HCT116 (cell line): ENCODE data around the gene SYNJ2. TPM values are rescaled to one million over a fixed set of nuclear protein-coding genes. Genes with fewer than 3 reads are reported as not detected.

Source experiments
- ATAC-seq: fragments of 200-7000 bp; cut with Tn5 transposase; 2 replicates; pipeline ENCODE4 v1.9.1; 2020; ENCODE audit warnings: mild to moderate bottlenecking, moderate library complexity
- BruUV-seq: library from RNA; stranded (reverse); fragments of 400-500 nt; replicated peaks from 2 replicates; lab custom pipeline; 2021; lab: Mats Ljungman, UMichigan
- CTCF ChIA-PET: fragments of 300-600 bp; sonication (Branson Sonifier 250); formaldehyde crosslinking; loops from one replicate; lab custom pipeline; 2021; ENCODE audit warnings: antibody characterized with exemption; lab: Charles Lee
- POLR2A ChIA-PET: fragments of 300-600, 350-600 bp; sonication (Branson Sonifier 250); formaldehyde crosslinking; loops from one replicate; lab custom pipeline; 2021; ENCODE audit warnings: antibody characterized with exemption; lab: Charles Lee
- RAD21 ChIA-PET, 2 experiments: fragments of 300-600 bp; sonication (Branson Sonifier 250); formaldehyde crosslinking; loops; one replicate each; lab custom pipeline; 2023; ENCODE audit warnings: low total read pairs in 2 of 2; ENCODE audit not compliant: uncharacterized antibody in 2 of 2, unreplicated experiment in 2 of 2, low non-redundant PET in 1 of 2; lab: Charles Lee
- DNase-seq: peaks from one replicate; pipeline ENCODE4 v3.0.0-alpha.2; 2010; ENCODE audit warnings: low read depth, low spot score
- H2AFZ ChIP-seq: fragments of 200-600 bp; shearing (Covaris generic), sonication (generic); 2 replicates; pipeline ENCODE4 v1.6.1; 2017; ENCODE audit warnings: low read depth, mixed run types, mixed read lengths, antibody characterized with exemption, low read length; ENCODE audit not compliant: poor library complexity, severe bottlenecking
- H3K27ac ChIP-seq: 2 replicates; pipeline ENCODE4 v1.5.1; 2012; ENCODE audit warnings: low read depth, low read length
- H3K27me3 ChIP-seq: fragments of 200-600 bp; sonication (generic); 2 replicates; pipeline ENCODE4 v1.6.1; 2016; ENCODE audit warnings: mixed run types, low read length, mixed read lengths; ENCODE audit not compliant: insufficient read depth
- H3K36me3 ChIP-seq, 2 experiments: fragments of 200-500 bp in 1 of 2; fragments of 200-600 bp in 1 of 2; sonication (Bioruptor generic) in 1 of 2; sonication (generic) in 1 of 2; 2 replicates each; pipeline versions ENCODE4 v1.5.1 to v1.6.1; 2014 to 2016; ENCODE audit warnings: low read length in 2 of 2, inconsistent platforms in 1 of 2, mixed read lengths in 1 of 2, mixed run types in 1 of 2; ENCODE audit not compliant: insufficient read depth in 2 of 2, control insufficient read depth in 1 of 2
- H3K4me1 ChIP-seq, 2 experiments: fragments of 200-600 bp in 1 of 2; sonication (generic) in 1 of 2; 2 replicates each; pipeline versions ENCODE4 v1.5.1 to v1.6.1; 2012 to 2017; ENCODE audit warnings: low read length in 2 of 2, inconsistent platforms in 1 of 2, mild to moderate bottlenecking in 1 of 2, mixed read lengths in 1 of 2, mixed run types in 1 of 2, moderate library complexity in 1 of 2; ENCODE audit not compliant: insufficient read depth in 2 of 2, control insufficient read depth in 1 of 2
- H3K4me2 ChIP-seq: fragments of 200-600 bp; sonication (generic); 2 replicates; pipeline ENCODE4 v1.6.1; 2017; ENCODE audit warnings: mixed run types, low read length, mixed read lengths
- H3K4me3 ChIP-seq, 2 experiments: fragments of 200-600 bp in 1 of 2; sonication (generic) in 1 of 2; replicated peaks in 1 of 2; 2 replicates each; pipeline ENCODE4 v1.5.1; 2011 to 2016; ENCODE audit warnings: low read length in 2 of 2, control low read depth in 1 of 2, low read depth in 1 of 2, mild to moderate bottlenecking in 1 of 2, mixed read lengths in 1 of 2, mixed run types in 1 of 2
- H3K79me2 ChIP-seq: fragments of 200-600 bp; sonication (generic); 2 replicates; pipeline ENCODE4 v1.6.1; 2017; ENCODE audit warnings: mild to moderate bottlenecking, mixed run types, low read length, moderate library complexity, mixed read lengths; ENCODE audit not compliant: insufficient read depth
- H3K9ac ChIP-seq: fragments of 200-600 bp; sonication (generic); 2 replicates; pipeline ENCODE4 v1.6.1; 2016; ENCODE audit warnings: low read length, mixed read lengths
- H3K9me2 ChIP-seq: fragments of 200-600 bp; sonication (generic), shearing (Covaris generic); 2 replicates; pipeline ENCODE4 v1.6.1; 2017; ENCODE audit warnings: mixed run types, mild to moderate bottlenecking, moderate library complexity; ENCODE audit not compliant: insufficient read depth
- H3K9me3 ChIP-seq, 2 experiments: fragments of 200-500 bp in 1 of 2; fragments of 200-600 bp in 1 of 2; sonication (Bioruptor generic) in 1 of 2; sonication (generic) in 1 of 2; 2 replicates each; pipeline ENCODE4 v1.6.1; 2014 to 2017; ENCODE audit warnings: low read length in 2 of 2, mixed read lengths in 2 of 2, inconsistent platforms in 1 of 2, low read depth in 1 of 2, mild to moderate bottlenecking in 1 of 2, mixed run types in 1 of 2, moderate library complexity in 1 of 2; ENCODE audit not compliant: control insufficient read depth in 1 of 2, insufficient read depth in 1 of 2
- H4K20me1 ChIP-seq: fragments of 200-600 bp; sonication (generic), shearing (Covaris generic); 2 replicates; pipeline ENCODE4 v1.6.1; 2017; ENCODE audit warnings: mixed run types, mild to moderate bottlenecking, moderate library complexity; ENCODE audit not compliant: insufficient read depth
- ELF1 ChIP-seq: IDR thresholded peaks from 2 replicates; pipeline ENCODE4 v1.6.1; 2012; ENCODE audit warnings: low read depth, borderline replicate concordance
- EZH2 ChIP-seq: fragments of 200-600 bp; sonication (generic); IDR thresholded peaks from 2 replicates; pipeline ENCODE4 v1.6.1; 2017; ENCODE audit warnings: antibody characterized with exemption, mixed run types
- RAD21 ChIP-seq: IDR thresholded peaks from 2 replicates; pipeline ENCODE4 v1.6.1; 2012; ENCODE audit warnings: low read depth, mild to moderate bottlenecking
- YY1 ChIP-seq: IDR thresholded peaks from 2 replicates; pipeline ENCODE4 v1.6.1; 2011; ENCODE audit warnings: low read length, low read depth, moderate library complexity, mild to moderate bottlenecking; ENCODE audit not compliant: insufficient replicate concordance; ENCODE audit errors: extremely low read depth
- intact Hi-C: fragments of 100-400 bp; cut with micrococcal nuclease; formaldehyde crosslinking; loops from 2 replicates; pipeline ENCODE4 v1.10.0; 2022
- total RNA-seq: library from RNA; stranded (reverse); gene quantifications from one replicate; pipeline ENCODE4 v1.2.1, GENCODE V29; 2021; ENCODE audit not compliant: unreplicated experiment
- TF ChIP-seq, protein P1 (sequence below), 3 experiments: fragments of 200-600 bp in 1 of 3; sonication (generic) in 1 of 3; IDR thresholded peaks in 2 of 3; conservative IDR thresholded peaks in 1 of 3; 2 replicates each; pipeline ENCODE4 v1.5.1; 2012 to 2017; ENCODE audit warnings: low read depth in 2 of 3, low read length in 2 of 3, antibody characterized with exemption in 1 of 3, borderline replicate concordance in 1 of 3, control low read depth in 1 of 3, mild to moderate bottlenecking in 1 of 3, mixed read lengths in 1 of 3, mixed run types in 1 of 3, moderate library complexity in 1 of 3; ENCODE audit not compliant: insufficient read depth in 1 of 3

SYNJ2 gene
- total RNA-seq, 1 experiment from 2014 or later, result 23.9 TPM

DNA sequence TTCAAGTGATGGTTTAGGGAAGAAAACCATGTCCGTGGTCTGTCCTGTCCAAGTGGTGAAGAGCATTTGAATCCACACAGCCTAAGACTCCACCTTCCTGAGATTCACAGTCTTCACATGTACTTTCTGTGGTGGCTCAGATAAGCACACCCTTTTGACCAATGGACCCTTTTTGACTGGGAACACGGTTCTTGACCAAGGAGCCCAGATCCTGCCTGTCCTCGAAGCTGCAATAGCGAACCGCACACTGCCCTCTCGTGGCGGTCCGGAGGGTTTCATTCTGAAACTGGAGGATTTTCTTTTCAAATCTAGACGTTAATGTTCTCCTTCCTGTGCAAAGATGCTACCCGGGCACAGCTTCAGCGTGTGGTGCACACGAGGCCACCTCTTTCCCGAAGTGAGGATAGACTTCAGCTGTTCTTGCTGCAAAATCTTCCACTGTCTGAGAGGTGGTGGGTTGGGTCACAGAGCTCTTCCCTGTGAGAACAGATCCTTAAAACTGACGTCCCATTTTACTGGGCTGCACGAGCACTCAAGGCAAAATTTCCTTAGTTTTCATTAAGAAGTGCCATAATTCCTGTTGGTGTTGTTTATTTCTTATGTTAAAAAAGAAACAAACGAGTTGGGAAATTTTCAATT is 90.5 kb downstream of the SYNJ2 start:
- H3K27ac ChIP-seq, result no peak overlapping the region
- H3K27me3 ChIP-seq, result no peaks in the 10 kb centered on the region
- H3K9me3 ChIP-seq, result no peaks in the 10 kb centered on the region
- ChIA-PET CTCF (interaction anchor here (1.0 to 3.1 kb wide), 11 partner anchors 9 to 406 kb away, joined by 3 to 18 read pairs (median 4); no protein-coding TSS in a partner anchor), POLR2A (interaction anchor here (0.7 kb wide), 3 partner anchors 11 to 79 kb away, joined by 3 to 5 read pairs (median 3); no protein-coding TSS in a partner anchor), RAD21 (interaction anchor here (0.6 to 0.9 kb wide), 2 partner anchors 29 to 89 kb away, joined by 3 read pairs; no protein-coding TSS in a partner anchor)
- no peak for TF ChIP-seq EZH2
- TF ChIP-seq RAD21, result peak; percentile 98
- peak; percentile 30 for TF ChIP-seq YY1
- TF ChIP-seq, protein P1, sequence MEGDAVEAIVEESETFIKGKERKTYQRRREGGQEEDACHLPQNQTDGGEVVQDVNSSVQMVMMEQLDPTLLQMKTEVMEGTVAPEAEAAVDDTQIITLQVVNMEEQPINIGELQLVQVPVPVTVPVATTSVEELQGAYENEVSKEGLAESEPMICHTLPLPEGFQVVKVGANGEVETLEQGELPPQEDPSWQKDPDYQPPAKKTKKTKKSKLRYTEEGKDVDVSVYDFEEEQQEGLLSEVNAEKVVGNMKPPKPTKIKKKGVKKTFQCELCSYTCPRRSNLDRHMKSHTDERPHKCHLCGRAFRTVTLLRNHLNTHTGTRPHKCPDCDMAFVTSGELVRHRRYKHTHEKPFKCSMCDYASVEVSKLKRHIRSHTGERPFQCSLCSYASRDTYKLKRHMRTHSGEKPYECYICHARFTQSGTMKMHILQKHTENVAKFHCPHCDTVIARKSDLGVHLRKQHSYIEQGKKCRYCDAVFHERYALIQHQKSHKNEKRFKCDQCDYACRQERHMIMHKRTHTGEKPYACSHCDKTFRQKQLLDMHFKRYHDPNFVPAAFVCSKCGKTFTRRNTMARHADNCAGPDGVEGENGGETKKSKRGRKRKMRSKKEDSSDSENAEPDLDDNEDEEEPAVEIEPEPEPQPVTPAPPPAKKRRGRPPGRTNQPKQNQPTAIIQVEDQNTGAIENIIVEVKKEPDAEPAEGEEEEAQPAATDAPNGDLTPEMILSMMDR (IDR thresholded peaks at IDR 0.05 in 2 of 3, conservative IDR thresholded peaks at IDR 0.05 in 1 of 3; ENCODE audit: borderline replicate concordance in 1 of 3, insufficient read depth in 1 of 3, low read depth in 2 of 3, low read length in 2 of 3), result peak; percentile 75 to 87 (median 87)
- TF ChIP-seq ELF1, result no peak
- no peak overlapping the region for H2AFZ ChIP-seq
- DNase-seq, result no peak
- no peaks in the 10 kb centered on the region for H4K20me1 ChIP-seq
- peaks cover 26 to 43% of the 10 kb centered on the region in 2 experiments for H3K4me1 ChIP-seq
- no TSS peak for BruUV-seq
- peaks cover 11 to 18% of the 10 kb centered on the region in 2 experiments; a peak in 3 of 4 replicates for H3K36me3 ChIP-seq
- no peaks in the 10 kb centered on the region for H3K9me2 ChIP-seq
- intact Hi-C loops, result loop anchor here (1.0 to 10.0 kb wide), 4 partner anchors 91 to 757 kb away; partner anchors contain the start of gene SYNJ2
- peak; percentile 44 for ATAC-seq
- H3K9ac ChIP-seq, result no peak overlapping the region
- no peak overlapping the region for H3K4me3 ChIP-seq
- H3K79me2 ChIP-seq, result no peaks in the 10 kb centered on the region
- H3K4me2 ChIP-seq, result no peak overlapping the region
